H1 (cell line): ENCODE data around the gene UBA5. TPM values are rescaled to one million over a fixed set of nuclear protein-coding genes. Genes with fewer than 3 reads are reported as not detected.

Experiments
- CTCF ChIA-PET: fragments of 300-600 bp; sonication (Branson Sonifier 250); formaldehyde crosslinking; loops from one replicate; lab custom pipeline; 2021; ENCODE audit not compliant: partially characterized antibody; lab: Charles Lee
- POLR2A ChIA-PET: fragments of 300-600 bp; sonication (Branson Sonifier 250); formaldehyde crosslinking; loops from one replicate; lab custom pipeline; 2021; ENCODE audit warnings: inconsistent platforms; ENCODE audit not compliant: partially characterized antibody; lab: Charles Lee
- DNase-seq, 2 experiments: peaks; one replicate each; pipeline versions ENCODE4 v3.0.0 to v3.0.0-alpha.2; 2010 to 2022; ENCODE audit warnings: low spot score in 2 of 2, low read depth in 1 of 2, mixed read lengths in 1 of 2
- FAIRE-seq: peaks from 2 replicates; lab custom pipeline; 2011; peaks lifted over from hg19 to GRCh38; lab: Jason Lieb, UNC
- H2AFZ ChIP-seq: 2 replicates; pipeline ENCODE4 v1.8.1; 2012; ENCODE audit warnings: low read length, inconsistent platforms
- H2AK5ac ChIP-seq: 2 replicates; pipeline ENCODE4 v1.6.1; 2013; ENCODE audit warnings: low read depth, low read length
- H2BK120ac ChIP-seq: replicated peaks from 2 replicates; pipeline ENCODE3; 2013; ENCODE audit warnings: low read depth, low read length, inconsistent platforms
- H2BK12ac ChIP-seq: 2 replicates; pipeline ENCODE4 v1.6.1; 2013; ENCODE audit warnings: low read depth, low read length
- H2BK15ac ChIP-seq: 2 replicates; pipeline ENCODE4 v1.6.1; 2013; ENCODE audit warnings: low read length
- H2BK20ac ChIP-seq: 2 replicates; pipeline ENCODE4 v1.6.1; 2013; ENCODE audit warnings: low read length
- H2BK5ac ChIP-seq: 2 replicates; pipeline ENCODE4 v1.6.1; 2013; ENCODE audit warnings: low read depth, low read length
- H3K14ac ChIP-seq: 2 replicates; pipeline ENCODE4 v1.6.1; 2013; ENCODE audit warnings: inconsistent platforms; ENCODE audit not compliant: insufficient read length
- H3K18ac ChIP-seq: 2 replicates; pipeline ENCODE4 v1.6.1; 2013; ENCODE audit warnings: low read length; ENCODE audit errors: extremely low read depth
- H3K23ac ChIP-seq: 2 replicates; pipeline ENCODE4 v1.6.1; 2013; ENCODE audit warnings: inconsistent platforms; ENCODE audit not compliant: insufficient read length
- H3K23me2 ChIP-seq: 2 replicates; pipeline ENCODE4 v1.6.1; 2013; ENCODE audit warnings: low read depth, low read length
- H3K27ac ChIP-seq: 2 replicates; pipeline ENCODE4 v1.6.1; 2011; ENCODE audit warnings: low read depth, low read length, inconsistent platforms
- H3K27me3 ChIP-seq, 4 experiments: replicated peaks in 1 of 4; 1 replicate in 1 of 4; 2 replicates in 3 of 4; pipeline versions ENCODE4 v1.6.1 to v1.8.1; 2011 to 2013; ENCODE audit warnings: low read length in 3 of 4, mild to moderate bottlenecking in 3 of 4, inconsistent platforms in 2 of 4, mixed read lengths in 2 of 4, moderate library complexity in 1 of 4; ENCODE audit not compliant: control insufficient read depth in 3 of 4, insufficient read depth in 3 of 4; ENCODE audit errors: extremely low read depth in 1 of 4
- H3K36me3 ChIP-seq, 4 experiments: 2 replicates each; pipeline versions ENCODE4 v1.6.1 to v1.8.1; 2011 to 2013; ENCODE audit warnings: mild to moderate bottlenecking in 4 of 4, low read length in 3 of 4, moderate library complexity in 2 of 4, control low read depth in 1 of 4, inconsistent platforms in 1 of 4; ENCODE audit not compliant: insufficient read depth in 4 of 4, control insufficient read depth in 2 of 4
- H3K4ac ChIP-seq: replicated peaks from 2 replicates; pipeline ENCODE3; 2013; ENCODE audit warnings: low read length, low read depth, mixed read lengths, inconsistent platforms; ENCODE audit not compliant: insufficient read length
- H3K4me1 ChIP-seq, 4 experiments: replicated peaks in 1 of 4; 1 replicate in 1 of 4; 2 replicates in 3 of 4; pipeline versions ENCODE4 v1.6.1 to v1.8.1; 2011 to 2013; ENCODE audit warnings: low read length in 3 of 4, inconsistent platforms in 2 of 4, mixed read lengths in 1 of 4; ENCODE audit not compliant: insufficient read depth in 4 of 4, control insufficient read depth in 3 of 4
- H3K4me2 ChIP-seq, 2 experiments: 2 replicates each; pipeline versions ENCODE4 v1.6.1 to v1.8.1; 2011 to 2013; ENCODE audit warnings: low read depth in 2 of 2, low read length in 2 of 2, control low read depth in 1 of 2, inconsistent platforms in 1 of 2, mild to moderate bottlenecking in 1 of 2; ENCODE audit not compliant: insufficient read depth in 1 of 2
- H3K4me3 ChIP-seq, 4 experiments: fragments of 200-600, 300-600 bp in 1 of 4; sonication (generic), shearing (Covaris generic), sonication (Bioruptor Twin) in 1 of 4; 2 replicates each; pipeline versions ENCODE4 v1.5.1 to v1.8.1; 2011 to 2016; ENCODE audit warnings: low read length in 4 of 4, low read depth in 3 of 4, control low read depth in 2 of 4, inconsistent platforms in 2 of 4, mild to moderate bottlenecking in 2 of 4, mixed read lengths in 1 of 4, moderate library complexity in 1 of 4; ENCODE audit not compliant: insufficient read depth in 2 of 4; ENCODE audit errors: extremely low read depth in 1 of 4
- H3K56ac ChIP-seq: replicated peaks from 2 replicates; pipeline ENCODE3; 2013; ENCODE audit warnings: low read depth, mild to moderate bottlenecking, mixed read lengths, low read length, inconsistent platforms; ENCODE audit not compliant: insufficient read length
- H3K79me1 ChIP-seq: 2 replicates; pipeline ENCODE4 v1.6.1; 2013; ENCODE audit warnings: low read depth, low read length, control low read depth
- H3K79me2 ChIP-seq, 2 experiments: 2 replicates each; pipeline versions ENCODE4 v1.6.1 to v1.8.1; 2012 to 2013; ENCODE audit warnings: low read length in 2 of 2, mild to moderate bottlenecking in 2 of 2, inconsistent platforms in 1 of 2; ENCODE audit not compliant: insufficient read depth in 2 of 2, control insufficient read depth in 1 of 2
- H3K9ac ChIP-seq, 4 experiments: replicated peaks in 1 of 4; 1 replicate in 1 of 4; 2 replicates in 3 of 4; pipeline versions ENCODE4 v1.6.1 to v1.8.1; 2011 to 2013; ENCODE audit warnings: low read depth in 3 of 4, low read length in 3 of 4, control low read depth in 2 of 4, mild to moderate bottlenecking in 2 of 4, moderate library complexity in 2 of 4, inconsistent platforms in 1 of 4; ENCODE audit errors: extremely low read depth in 1 of 4
- H3K9me3 ChIP-seq, 2 experiments: 2 replicates each; pipeline versions ENCODE4 v1.6.1 to v1.8.1; 2012 to 2013; ENCODE audit warnings: mild to moderate bottlenecking in 2 of 2, moderate library complexity in 2 of 2, control low read depth in 1 of 2, inconsistent platforms in 1 of 2, low read depth in 1 of 2, low read length in 1 of 2, mixed read lengths in 1 of 2; ENCODE audit not compliant: insufficient read depth in 2 of 2
- H4K20me1 ChIP-seq, 2 experiments: replicated peaks in 1 of 2; 2 replicates each; pipeline versions ENCODE3 to v1.8.1; 2011 to 2013; ENCODE audit warnings: inconsistent platforms in 2 of 2, low read length in 2 of 2, mild to moderate bottlenecking in 1 of 2; ENCODE audit not compliant: insufficient read depth in 2 of 2, control insufficient read depth in 1 of 2
- H4K5ac ChIP-seq: 2 replicates; pipeline ENCODE4 v1.6.1; 2013; ENCODE audit warnings: low read length, low read depth, mixed read lengths, inconsistent platforms; ENCODE audit not compliant: insufficient read length
- H4K8ac ChIP-seq: 2 replicates; pipeline ENCODE4 v1.8.0; 2013; ENCODE audit warnings: mild to moderate bottlenecking, moderate library complexity, low read length, inconsistent platforms; ENCODE audit not compliant: insufficient read depth; ENCODE audit errors: extremely low read depth
- H4K91ac ChIP-seq: replicated peaks from 2 replicates; pipeline ENCODE3; 2013; ENCODE audit warnings: low read length, mixed read lengths, inconsistent platforms; ENCODE audit not compliant: insufficient read length
- ATF2 ChIP-seq: IDR thresholded peaks from 2 replicates; pipeline ENCODE4 v1.6.1; 2012; ENCODE audit warnings: low read length, inconsistent platforms
- BACH1 ChIP-seq: IDR thresholded peaks from 2 replicates; pipeline ENCODE4 v1.6.1; 2012; ENCODE audit warnings: low read length, improper control_type of control experiment
- BCL11A ChIP-seq, 2 experiments: IDR thresholded peaks; one replicate each; pipeline ENCODE4 v1.6.1; 2011; ENCODE audit warnings: low read depth in 2 of 2, low read length in 2 of 2, mild to moderate bottlenecking in 2 of 2
- CEBPB ChIP-seq: IDR thresholded peaks from 2 replicates; pipeline ENCODE4 v1.6.1; 2012; ENCODE audit warnings: low read depth, low read length
- EP300 ChIP-seq, 2 experiments: IDR thresholded peaks; 1 replicate in 1 of 2; 2 replicates in 1 of 2; pipeline ENCODE4 v1.6.1; 2011 to 2012; ENCODE audit warnings: low read depth in 2 of 2, low read length in 2 of 2, mild to moderate bottlenecking in 2 of 2, borderline replicate concordance in 1 of 2, inconsistent platforms in 1 of 2, moderate library complexity in 1 of 2
- JUN ChIP-seq: IDR thresholded peaks from 2 replicates; pipeline ENCODE4 v1.6.1; 2011; ENCODE audit warnings: low read depth, mild to moderate bottlenecking, improper control_type of control experiment, low read length
- POU5F1 ChIP-seq: IDR thresholded peaks from 2 replicates; pipeline ENCODE4 v1.6.1; 2011; ENCODE audit warnings: low read depth, mild to moderate bottlenecking, low read length, moderate library complexity
- RFX5 ChIP-seq: IDR thresholded peaks from 2 replicates; pipeline ENCODE4 v1.6.1; 2011; ENCODE audit warnings: low read depth, low read length, improper control_type of control experiment, borderline replicate concordance
- SIN3A ChIP-seq, 2 experiments: IDR thresholded peaks in 1 of 2; conservative IDR thresholded peaks in 1 of 2; 2 replicates each; pipeline ENCODE4 v1.6.1; 2011 to 2012; ENCODE audit warnings: low read length in 2 of 2, improper control_type of control experiment in 1 of 2, low read depth in 1 of 2, mild to moderate bottlenecking in 1 of 2
- SIRT6 ChIP-seq: IDR thresholded peaks from one replicate; pipeline ENCODE4 v1.7.1; 2012; ENCODE audit warnings: low read length, inconsistent platforms
- TAF1 ChIP-seq: IDR thresholded peaks from 2 replicates; pipeline ENCODE4 v1.6.1; 2011; ENCODE audit warnings: mild to moderate bottlenecking, low read depth, low read length
- WGBS, 2 experiments: shearing (Covaris generic) in 1 of 2; methylation state at CpG; one replicate each; pipeline versions ENCODE4 v1.1.6 to v1.1.7; 2013 to 2015; ENCODE audit warnings: low lambda C conversion rate in 2 of 2, mixed read lengths in 2 of 2, inconsistent platforms in 1 of 2, low coverage in 1 of 2, missing lambda C conversion rate in 1 of 2; ENCODE audit not compliant: insufficient replicate concordance in 2 of 2, insufficient coverage in 1 of 2, insufficient read length in 1 of 2; ENCODE audit errors: extremely low coverage in 1 of 2, missing lambda C conversion rate in 1 of 2; 5-methylcytosine and 5-hydroxymethylcytosine counted together
- polyA plus RNA-seq, 7 experiments: library from polyadenylated mRNA; depleted of rRNA in 3 of 7; stranded (reverse) in 5 of 7; unstranded in 2 of 7; fragments of >200 nt in 5 of 7; fragments of 200-250 nt in 2 of 7; gene quantifications; 1 replicate in 5 of 7; 2 replicates in 1 of 7; 4 replicates in 1 of 7; pipeline versions ENCODE4 v1.2.1 to v1.2.3, GENCODE V29; 2011 to 2013; ENCODE audit warnings: missing spikeins in 2 of 7, mixed read lengths in 2 of 7
- total RNA-seq: library from RNA; stranded (reverse); fragmentation: NEBNext Ultra II Directional; extraction: Animal tissue kit (Norgen Biotek cat#: 25700); gene quantifications from 2 replicates; pipeline ENCODE4 v1.2.1, GENCODE V29; 2021
- TF ChIP-seq, protein P1 (sequence below): IDR thresholded peaks from 2 replicates; pipeline ENCODE4 v1.6.1; 2011; ENCODE audit warnings: low read length, improper control_type of control experiment

The UBA5 gene
- total and polyA plus RNA-seq, 2 of the 8 experiments (the other 6 are each of a cell fraction or from before 2014, with no cell fraction given), result 11.0 to 28.0 TPM

DNA sequence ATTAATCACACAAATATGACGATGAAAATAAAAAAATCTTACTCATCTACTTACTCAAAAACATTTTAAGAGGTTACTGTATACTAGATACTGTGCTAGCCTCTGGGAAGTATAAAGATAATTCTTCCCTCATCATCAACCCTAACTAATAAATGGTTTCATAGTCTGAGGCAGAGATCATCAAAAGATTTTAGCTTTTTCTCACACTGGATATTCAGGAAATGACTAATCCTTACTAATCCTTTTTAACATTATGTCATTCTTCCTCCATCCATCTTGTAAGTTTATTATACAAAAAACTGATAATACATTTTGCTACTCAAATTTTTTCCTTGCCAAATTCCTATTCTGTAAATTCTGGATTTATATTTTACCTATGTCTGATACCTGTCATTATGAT is 30.2 kb upstream of the UBA5 start:
- CTCF ChIA-PET, result interaction anchor here (3.6 kb wide), 1 partner anchor 13 kb away, joined by 19 read pairs; no protein-coding TSS in a partner anchor
- TF ChIP-seq SIRT6 (no peak), POU5F1 (no peak), JUN (no peak), RFX5 (no peak), ATF2 (no peak), CEBPB (no peak), BCL11A (IDR thresholded peaks at IDR 0.05; ENCODE audit: low read depth in 2 of 2, low read length in 2 of 2) (no peak), TAF1 (no peak), EP300 (IDR thresholded peaks at IDR 0.05; ENCODE audit: borderline replicate concordance in 1 of 2, low read depth in 2 of 2, low read length in 2 of 2) (no peak), SIN3A (conservative IDR thresholded peaks at IDR 0.05 in 1 of 2, IDR thresholded peaks at IDR 0.05 in 1 of 2; ENCODE audit: low read depth in 1 of 2, low read length in 2 of 2) (no peak), BACH1 (no peak)
- TF ChIP-seq, protein P1, sequence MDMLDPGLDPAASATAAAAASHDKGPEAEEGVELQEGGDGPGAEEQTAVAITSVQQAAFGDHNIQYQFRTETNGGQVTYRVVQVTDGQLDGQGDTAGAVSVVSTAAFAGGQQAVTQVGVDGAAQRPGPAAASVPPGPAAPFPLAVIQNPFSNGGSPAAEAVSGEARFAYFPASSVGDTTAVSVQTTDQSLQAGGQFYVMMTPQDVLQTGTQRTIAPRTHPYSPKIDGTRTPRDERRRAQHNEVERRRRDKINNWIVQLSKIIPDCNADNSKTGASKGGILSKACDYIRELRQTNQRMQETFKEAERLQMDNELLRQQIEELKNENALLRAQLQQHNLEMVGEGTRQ, result no peak
- no peak for FAIRE-seq

More for the DNA sequence above, 30.2 kb upstream of the UBA5 start:
- Histone ChIP-seq H3K4me3 (no peak overlapping the region), H3K9ac (no peak overlapping the region), H2BK12ac (no peak overlapping the region), H2AK5ac (no peak overlapping the region), H3K79me1 (no peaks in the 10 kb centered on the region), H3K27me3 (no peaks in the 10 kb centered on the region), H2AFZ (no peak overlapping the region), H4K91ac (no peak overlapping the region), H3K9me3 (no peaks in the 10 kb centered on the region), H3K4me1 (no peaks in the 10 kb centered on the region), H3K18ac (no peak overlapping the region), H3K27ac (no peak overlapping the region), H3K23ac (no peak overlapping the region), H2BK5ac (no peak overlapping the region), H3K36me3 (peaks cover 0 to 10% (median 0%) of the 10 kb centered on the region in 4 experiments; a peak in 1 of 8 replicates), H3K56ac (no peak overlapping the region), H4K20me1 (no peaks in the 10 kb centered on the region), H2BK120ac (no peak overlapping the region), H4K8ac (no peak overlapping the region), H3K4ac (no peak overlapping the region), H2BK20ac (no peak overlapping the region), H3K14ac (no peak overlapping the region), H2BK15ac (no peak overlapping the region), H3K23me2 (no peaks in the 10 kb centered on the region), H4K5ac (no peak overlapping the region), H3K4me2 (no peak overlapping the region), H3K79me2 (no peaks in the 10 kb centered on the region)
- WGBS, 2 experiments, result 71% methylated on average over 1 of the region's 1 CpG; no CpG with 5 or more reads in 1 of the 2 experiments
- DNase-seq, result no peak
- POLR2A ChIA-PET, result no interaction called here
